ENCODE data around the gene TBXAS1. TPM values are rescaled to one million over a fixed set of nuclear protein-coding genes. Genes with fewer than 3 reads are reported as not detected.

The TBXAS1 gene
- total RNA-seq, 1 donor from 2014 or later, result not detected

- Mint-ChIP-seq H3K36me3 (ENCODE audit: unreplicated experiment) (no peaks in the 10 kb centered on the region), H3K27me3 (ENCODE audit: unreplicated experiment) (no peaks in the 10 kb centered on the region), H3K9me3 (ENCODE audit: unreplicated experiment) (no peaks in the 10 kb centered on the region), H3K27ac (ENCODE audit: unreplicated experiment) (no peak overlapping the region), H3K4me3 (ENCODE audit: unreplicated experiment) (no peak overlapping the region), H3K4me1 (ENCODE audit: low read depth, unreplicated experiment) (no peaks in the 10 kb centered on the region)
- DNase-seq, result no peak
- TF ChIP-seq CTCF (IDR thresholded peaks at IDR 0.05; ENCODE audit: partially characterized antibody, unreplicated experiment), result no peak
These were observed 16.4 kb downstream of the TBXAS1 start for GRCh38 chr7:139845443-139845805.

GRCh38 chr7:139846297-139846696 is 17.2 kb downstream of the TBXAS1 start:
- no peaks in the 10 kb centered on the region for H3K9me3 Mint-ChIP-seq (ENCODE audit: unreplicated experiment)
- no peaks in the 10 kb centered on the region for H3K36me3 Mint-ChIP-seq (ENCODE audit: unreplicated experiment)
- H3K27me3 Mint-ChIP-seq (ENCODE audit: unreplicated experiment), result no peaks in the 10 kb centered on the region
- no peak for DNase-seq
- no peak overlapping the region for H3K27ac Mint-ChIP-seq (ENCODE audit: unreplicated experiment)
- TF ChIP-seq CTCF (IDR thresholded peaks at IDR 0.05; ENCODE audit: partially characterized antibody, unreplicated experiment), result no peak
- no peak overlapping the region for H3K4me3 Mint-ChIP-seq (ENCODE audit: unreplicated experiment)
- H3K4me1 Mint-ChIP-seq (ENCODE audit: low read depth, unreplicated experiment), result no peaks in the 10 kb centered on the region

GRCh38 chr7:139848274-139848673 is 19.2 kb downstream of the TBXAS1 start:
- Mint-ChIP-seq H3K9me3 (ENCODE audit: unreplicated experiment) (no peaks in the 10 kb centered on the region), H3K27me3 (ENCODE audit: unreplicated experiment) (no peaks in the 10 kb centered on the region), H3K36me3 (ENCODE audit: unreplicated experiment) (no peaks in the 10 kb centered on the region), H3K4me3 (ENCODE audit: unreplicated experiment) (no peak overlapping the region), H3K27ac (ENCODE audit: unreplicated experiment) (no peak overlapping the region), H3K4me1 (ENCODE audit: low read depth, unreplicated experiment) (no peaks in the 10 kb centered on the region)
- TF ChIP-seq CTCF (IDR thresholded peaks at IDR 0.05; ENCODE audit: partially characterized antibody, unreplicated experiment), result no peak
- no peak for DNase-seq

- Mint-ChIP-seq H3K9me3 (ENCODE audit: unreplicated experiment) (no peaks in the 10 kb centered on the region), H3K27ac (ENCODE audit: unreplicated experiment) (no peak overlapping the region), H3K27me3 (ENCODE audit: unreplicated experiment) (peaks cover 2% of the 10 kb centered on the region), H3K4me1 (ENCODE audit: low read depth, unreplicated experiment) (no peaks in the 10 kb centered on the region), H3K4me3 (ENCODE audit: unreplicated experiment) (no peak overlapping the region), H3K36me3 (ENCODE audit: unreplicated experiment) (no peaks in the 10 kb centered on the region)
- TF ChIP-seq CTCF (IDR thresholded peaks at IDR 0.05; ENCODE audit: partially characterized antibody, unreplicated experiment), result no peak
- DNase-seq, result no peak
These were observed 21.8 kb downstream of the TBXAS1 start for GRCh38 chr7:139850906-139851305.

- H3K27me3 Mint-ChIP-seq (ENCODE audit: unreplicated experiment), result peaks cover 2% of the 10 kb centered on the region
- no peak overlapping the region for H3K27ac Mint-ChIP-seq (ENCODE audit: unreplicated experiment)
- DNase-seq, result no peak
- no peaks in the 10 kb centered on the region for H3K36me3 Mint-ChIP-seq (ENCODE audit: unreplicated experiment)
- H3K9me3 Mint-ChIP-seq (ENCODE audit: unreplicated experiment), result no peaks in the 10 kb centered on the region
- H3K4me3 Mint-ChIP-seq (ENCODE audit: unreplicated experiment), result no peak overlapping the region
- TF ChIP-seq CTCF (IDR thresholded peaks at IDR 0.05; ENCODE audit: partially characterized antibody, unreplicated experiment), result no peak
- no peaks in the 10 kb centered on the region for H3K4me1 Mint-ChIP-seq (ENCODE audit: low read depth, unreplicated experiment)
These were observed 22.9 kb downstream of the TBXAS1 start for GRCh38 chr7:139851770-139852481.

Measured in glutamatergic neuron (in vitro differentiated cells).